Hematopoietic multipotent progenitor cell treated with erythropoietin and hydrocortisone succinate and interleukin-3 and kit ligand, for 15 days (in vitro differentiated cells): ENCODE results near the gene YBEY.

Experiments
- DNase-seq: peaks from one replicate; pipeline ENCODE4 v3.0.0-alpha.2; 2015; ENCODE audit warnings: low spot score

The YBEY gene

DNA sequence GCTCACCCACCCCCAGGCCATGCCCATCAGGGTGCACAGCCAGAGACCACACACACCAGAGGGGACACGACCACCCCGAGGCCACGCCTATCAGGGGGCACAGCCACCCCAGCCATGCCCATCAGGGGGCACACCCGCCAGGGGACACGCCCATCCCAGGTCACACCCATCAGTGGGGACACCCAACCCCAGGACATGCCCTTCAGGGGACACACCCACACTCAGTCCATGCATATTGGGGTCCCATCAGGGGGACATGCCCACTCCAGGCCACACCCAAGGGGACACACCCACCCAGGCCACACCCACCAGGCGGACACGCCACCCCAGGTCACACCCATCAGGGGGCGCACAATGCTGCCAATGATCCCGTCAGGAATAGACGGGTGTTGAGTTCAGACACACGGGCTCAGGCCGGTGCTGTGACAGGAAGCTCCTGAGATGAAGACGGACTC is 21.4 kb upstream of the YBEY start:
- peak; percentile 19 for DNase-seq

DNA sequence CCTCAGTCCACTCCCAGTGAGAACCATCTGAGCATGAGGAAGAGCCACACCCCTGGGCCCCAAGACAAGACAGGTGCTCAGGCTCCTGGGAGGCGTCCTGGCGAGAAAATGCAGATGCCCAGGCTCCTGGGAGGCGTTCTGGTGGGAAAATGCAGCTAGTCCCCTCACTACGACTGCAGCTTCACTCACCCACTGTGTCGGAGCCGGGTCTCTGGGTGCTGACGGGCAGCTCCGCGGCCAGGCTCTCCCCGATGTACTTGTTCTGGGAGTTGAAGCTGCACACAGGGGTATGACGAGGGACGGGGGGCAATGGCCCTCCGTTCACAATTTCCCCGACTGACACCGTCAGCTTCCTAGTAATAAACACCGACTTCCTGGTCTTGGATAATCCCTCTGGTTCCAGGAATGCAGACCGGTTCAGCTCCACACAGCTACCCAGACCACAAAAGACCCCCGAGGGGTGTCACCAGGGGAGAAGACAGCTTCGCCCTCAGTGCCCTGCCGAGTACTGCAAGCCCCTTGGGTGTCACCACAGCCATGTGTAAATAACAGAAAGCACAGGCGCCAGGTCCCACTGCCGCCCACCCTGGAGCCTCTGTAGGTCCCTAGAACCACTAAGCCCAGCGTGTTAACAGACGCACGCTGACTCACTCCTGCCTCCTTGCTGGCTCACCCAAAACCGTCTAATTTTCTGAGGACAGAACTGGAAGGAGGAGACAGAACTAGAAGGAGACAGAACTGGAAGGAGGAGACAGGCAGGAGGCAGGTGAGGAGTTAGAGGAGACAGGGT is 20.2 kb upstream of the YBEY start:
- DNase-seq: no peak

DNA sequence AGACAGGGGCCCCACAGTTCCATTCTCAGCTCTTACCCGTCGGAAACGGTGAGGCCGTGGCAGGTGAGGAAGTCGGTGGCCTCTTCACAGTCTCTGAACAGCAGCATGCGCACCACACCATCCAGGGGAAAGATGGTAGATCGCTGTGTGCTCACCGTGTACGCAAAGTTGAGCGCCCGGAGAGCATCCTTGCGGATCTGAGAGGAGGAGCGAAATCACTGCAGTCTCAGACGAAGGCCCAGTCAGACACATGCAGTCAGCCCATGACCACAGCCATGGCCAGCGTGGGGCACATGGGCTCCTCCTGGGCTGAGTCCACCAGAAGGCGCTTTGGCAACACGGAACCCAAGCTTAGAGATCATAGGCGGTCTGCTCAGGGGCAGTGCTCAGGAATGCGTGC is 19.2 kb upstream of the YBEY start:
- DNase-seq: no peak

DNA sequence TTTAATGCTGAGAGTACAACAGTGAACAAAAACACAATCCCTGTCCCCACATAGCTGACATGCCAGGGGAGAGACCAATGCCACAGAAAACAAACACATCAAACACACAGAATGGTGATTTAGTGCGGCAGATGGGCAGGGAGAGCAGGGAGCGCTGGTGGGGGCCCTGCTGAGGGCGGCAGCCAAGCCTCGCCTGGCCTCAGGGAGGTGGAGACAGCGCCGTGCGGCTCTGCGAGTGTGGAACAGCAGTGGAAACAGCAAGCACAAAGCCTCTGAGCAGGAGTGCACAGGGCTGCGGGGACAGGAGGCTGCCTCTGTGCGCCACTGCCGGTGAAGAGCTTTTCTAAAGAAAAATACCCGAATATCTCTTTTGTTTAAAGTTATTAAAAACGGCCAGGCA is 17.8 kb upstream of the YBEY start:
- DNase-seq: no peak

DNA sequence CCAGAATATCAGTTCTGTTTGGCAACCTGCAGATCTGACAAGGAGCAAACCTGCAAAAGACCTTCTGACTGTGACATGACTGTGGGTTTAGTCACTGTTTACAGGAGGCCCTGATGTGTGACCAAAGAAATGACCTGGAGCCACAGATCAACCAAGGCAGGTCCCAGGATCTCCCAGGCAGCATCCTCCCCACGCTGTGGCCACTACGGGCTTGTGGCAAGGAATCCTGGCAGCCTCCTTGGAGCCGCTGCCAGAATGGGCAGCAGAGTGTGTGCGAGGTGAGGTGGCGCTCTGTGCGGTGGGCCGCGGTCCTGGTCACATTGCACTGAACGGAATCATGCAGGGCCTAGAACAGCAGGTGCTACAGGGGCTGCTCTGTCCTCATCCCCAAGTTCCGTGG is 16.7 kb upstream of the YBEY start:
- no peak for DNase-seq

DNA sequence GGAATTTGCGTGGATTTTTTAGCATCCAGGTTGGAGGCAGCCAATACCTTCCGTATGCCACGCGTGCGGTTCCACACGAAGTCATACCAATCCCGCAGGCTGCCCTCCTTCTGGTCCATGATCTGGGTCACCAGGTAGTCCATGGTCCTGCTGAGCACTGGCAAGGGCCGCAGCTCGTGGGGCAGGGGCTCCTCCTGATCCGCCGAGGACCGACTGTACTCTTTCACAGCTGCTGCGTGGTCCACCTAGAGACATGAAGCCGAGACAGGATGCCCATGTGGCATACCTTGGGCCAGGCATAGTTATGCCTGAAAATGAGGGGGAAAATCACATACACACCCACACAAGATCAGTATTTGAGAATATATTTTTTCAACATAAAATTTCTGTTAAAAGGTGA is 12.8 kb upstream of the YBEY start:
- DNase-seq: no peak

DNA sequence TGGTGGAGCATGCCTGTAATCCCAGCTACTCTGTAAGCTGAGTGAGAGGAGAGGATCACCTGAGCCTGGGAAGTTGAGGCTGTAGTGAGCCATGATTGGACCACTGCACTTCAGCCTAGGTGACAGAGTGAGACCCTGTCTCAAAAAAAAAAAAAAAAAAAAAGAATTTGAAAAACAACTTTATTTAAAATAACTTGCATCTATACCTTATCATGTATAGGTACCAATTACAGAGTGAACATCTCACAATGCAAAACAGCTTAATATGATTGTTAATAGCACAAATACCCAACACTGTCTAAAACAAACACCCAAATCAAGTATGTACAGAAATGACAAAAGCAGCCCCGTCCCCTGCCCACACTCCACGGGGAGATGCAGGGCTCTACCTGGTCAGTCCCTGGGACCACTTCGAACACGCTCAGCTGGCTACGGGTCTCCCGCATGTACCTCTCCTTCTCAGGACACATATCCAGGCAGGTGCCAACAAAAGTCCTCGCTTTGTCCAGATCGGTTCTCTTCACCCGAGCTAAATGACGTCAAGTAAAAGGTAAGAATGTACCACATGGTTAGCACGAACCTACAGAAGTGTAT is 11.2 kb upstream of the YBEY start:
- no peak for DNase-seq

DNA sequence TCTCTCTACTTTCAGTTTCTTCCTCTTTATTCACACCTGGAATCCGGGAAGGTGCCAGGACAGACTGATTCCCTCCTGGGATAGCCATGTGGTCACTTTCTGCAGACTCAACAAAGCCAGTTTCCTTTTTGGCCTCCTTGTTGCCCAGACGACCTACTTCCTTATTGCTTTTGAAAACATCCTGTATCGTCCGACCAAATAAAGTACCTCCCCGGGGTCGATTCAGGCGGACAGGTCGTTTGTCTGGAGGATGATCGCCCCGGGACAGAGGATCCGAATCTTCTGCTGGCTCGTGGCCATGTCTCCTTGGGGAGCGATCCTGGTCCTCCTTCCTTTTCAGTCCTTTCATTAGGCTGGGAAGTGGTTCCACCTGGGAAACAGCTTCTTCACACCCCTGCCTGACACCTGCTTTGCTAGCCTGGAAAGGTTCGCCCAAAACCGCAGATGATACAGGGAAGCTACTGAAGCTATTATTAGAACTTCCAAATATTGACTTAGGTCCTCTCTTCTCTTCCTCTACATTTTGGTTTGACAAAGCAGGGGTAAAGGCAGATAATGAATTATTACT is 2.0 kb upstream of the YBEY start:
- no peak for DNase-seq

DNA sequence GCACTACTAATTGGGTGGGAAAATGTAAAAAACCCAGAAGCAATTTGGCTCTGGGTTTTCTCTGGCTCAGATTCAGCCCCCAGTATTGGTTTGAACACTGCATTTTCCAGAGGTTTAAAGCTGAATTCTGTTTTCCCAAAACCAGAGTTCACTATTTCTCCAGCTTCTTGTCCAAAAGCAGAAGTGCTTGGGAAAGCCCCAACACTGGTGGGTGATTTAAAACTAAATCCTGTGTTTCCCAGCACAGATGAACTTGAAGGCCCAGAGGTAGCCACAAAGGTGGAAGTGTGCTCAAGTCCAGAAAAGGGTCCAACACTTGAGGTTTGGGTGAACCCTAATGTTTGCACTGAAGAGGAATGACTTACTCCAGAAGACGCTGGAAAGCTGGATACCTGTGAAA is 1.4 kb upstream of the YBEY start:
- no peak for DNase-seq

DNA sequence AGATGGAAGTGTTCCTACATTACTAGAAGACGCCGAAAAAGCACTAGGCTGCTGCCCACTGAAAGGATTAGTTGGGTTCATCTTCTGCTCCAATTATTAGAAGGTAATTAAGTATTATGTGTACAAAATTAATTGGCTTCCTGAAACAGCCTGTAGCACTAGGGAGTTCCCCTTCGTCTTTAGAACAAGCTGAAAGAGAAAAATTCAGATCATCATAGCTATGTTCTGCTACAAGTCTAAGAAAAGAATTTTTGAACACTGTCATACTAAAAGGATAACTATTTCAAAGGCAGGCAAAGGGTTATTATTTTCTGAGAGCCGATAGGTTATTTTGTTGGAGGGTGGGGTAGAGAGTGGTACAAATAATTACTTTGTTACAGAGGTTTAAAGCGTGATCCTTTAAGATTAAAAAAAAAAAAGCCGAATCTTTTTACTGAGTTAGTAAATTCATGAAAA is 908 bp upstream of the YBEY start, which contains the start of gene MCM3AP:
Gene MCM3AP, minus strand, starts transcription at position 406 of the 456 bp plus-strand sequence. Its CDS starts 325 bp downstream, at position 81.
- DNase-seq: no peak

DNA sequence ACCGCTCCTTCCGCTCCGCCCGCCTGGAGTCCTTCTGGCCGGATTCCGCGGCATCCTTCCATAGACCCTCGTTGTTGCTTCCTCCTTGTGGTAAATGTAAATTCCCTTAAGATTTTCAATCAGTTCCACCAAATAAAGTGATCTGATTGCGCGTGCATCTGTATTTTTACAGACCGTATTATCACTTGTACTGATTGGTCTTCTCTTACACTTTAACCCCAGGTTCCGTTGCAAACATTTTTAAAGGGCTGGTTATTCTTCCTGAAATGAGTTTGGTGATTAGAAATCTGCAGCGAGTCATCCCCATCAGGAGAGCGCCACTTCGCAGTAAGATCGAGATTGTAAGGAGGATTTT is 483 bp downstream of the YBEY start:
- peak; percentile 28 for DNase-seq

DNA sequence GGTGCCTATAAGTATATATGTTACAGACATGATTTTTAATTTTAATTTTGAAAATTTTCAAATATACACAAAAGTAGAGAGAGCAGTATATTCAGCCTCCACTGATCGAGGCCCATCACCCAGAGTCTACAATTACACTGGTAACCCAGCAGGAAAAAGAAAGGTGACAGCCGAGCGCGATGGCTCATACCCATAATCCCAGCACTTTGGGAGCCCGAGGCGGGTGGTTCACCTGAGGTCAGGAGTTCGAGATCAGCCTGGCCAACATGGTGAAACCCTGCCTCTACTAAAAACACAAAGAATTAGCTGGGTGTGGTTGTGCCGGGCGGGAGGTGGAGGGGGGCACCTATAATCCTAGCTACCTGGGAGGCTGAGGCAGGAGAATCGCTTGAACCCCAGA is 1.4 kb downstream of the YBEY start:
- no peak for DNase-seq

DNA sequence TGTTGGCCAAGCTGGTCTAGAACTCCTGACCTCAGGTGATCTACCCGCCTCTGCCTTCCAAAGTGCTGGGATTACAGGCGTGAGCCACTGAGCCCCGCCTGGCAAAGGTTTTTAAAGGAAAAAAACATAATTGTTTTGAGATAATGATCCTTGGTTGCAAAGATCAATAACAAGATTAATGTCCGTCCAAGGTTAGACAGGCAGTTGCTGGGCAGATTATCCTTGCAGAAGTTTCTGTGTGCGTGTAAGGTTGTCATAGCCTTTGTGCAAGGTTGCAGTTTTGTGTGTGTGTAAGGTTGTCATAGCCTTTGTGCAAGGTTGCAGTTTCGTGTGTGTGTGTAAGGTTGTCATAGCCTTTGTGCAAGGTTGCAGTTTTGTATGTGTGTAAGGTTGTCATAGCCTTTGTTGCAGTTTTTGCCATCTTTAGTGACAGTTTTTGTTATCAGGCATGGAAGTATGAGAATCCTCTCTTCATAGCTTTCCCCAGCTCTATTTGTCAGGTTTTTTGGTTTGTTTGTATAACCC is 3.6 kb downstream of the YBEY start:
- DNase-seq: no peak

DNA sequence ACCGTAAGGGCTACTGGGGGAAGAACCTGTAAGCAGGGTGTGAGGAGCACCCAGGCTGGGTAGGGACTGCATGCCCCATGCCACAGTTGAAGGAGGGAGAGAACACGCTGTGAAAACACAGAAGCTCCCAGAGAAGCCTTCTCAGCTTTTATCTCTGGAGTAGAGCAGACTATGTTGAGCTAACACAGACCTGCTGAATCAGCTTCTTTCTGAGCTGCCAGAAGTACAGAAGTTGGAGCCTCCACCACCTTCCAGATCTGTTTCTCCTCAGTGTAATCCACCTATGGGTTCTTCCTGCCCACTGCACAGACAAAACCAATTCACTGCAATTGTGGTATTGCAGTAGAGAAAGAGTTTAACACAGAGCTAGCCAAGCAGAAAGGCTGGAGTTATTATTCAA is 5.4 kb downstream of the YBEY start:
- DNase-seq: no peak

DNA sequence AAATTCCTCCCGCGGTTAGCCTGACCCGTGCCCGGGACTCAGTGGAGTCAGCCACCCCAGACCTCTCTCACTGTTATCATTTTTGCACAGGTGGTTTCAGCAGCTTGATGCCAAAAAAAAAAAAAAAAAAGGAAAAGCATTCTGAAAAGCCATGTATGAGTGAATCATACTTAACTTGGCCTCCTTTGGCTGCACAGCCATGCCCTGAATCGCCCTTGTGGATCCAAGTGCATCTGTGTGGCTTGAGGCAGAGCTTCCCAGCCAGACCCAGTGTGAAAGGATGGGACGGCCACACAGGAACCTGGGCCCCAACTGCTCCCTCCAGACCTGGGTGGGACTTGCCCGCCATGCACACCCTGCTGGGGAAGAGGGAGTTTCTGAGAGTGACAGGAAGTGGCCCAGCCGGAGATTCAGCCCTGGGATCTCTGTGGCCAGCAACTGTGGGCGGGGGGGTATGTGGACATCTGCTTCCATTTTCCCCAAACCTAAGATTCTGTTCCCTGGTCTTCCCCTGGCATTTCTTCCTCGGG is 8.6 kb downstream of the YBEY start:
- peak; percentile 67 for DNase-seq

DNA sequence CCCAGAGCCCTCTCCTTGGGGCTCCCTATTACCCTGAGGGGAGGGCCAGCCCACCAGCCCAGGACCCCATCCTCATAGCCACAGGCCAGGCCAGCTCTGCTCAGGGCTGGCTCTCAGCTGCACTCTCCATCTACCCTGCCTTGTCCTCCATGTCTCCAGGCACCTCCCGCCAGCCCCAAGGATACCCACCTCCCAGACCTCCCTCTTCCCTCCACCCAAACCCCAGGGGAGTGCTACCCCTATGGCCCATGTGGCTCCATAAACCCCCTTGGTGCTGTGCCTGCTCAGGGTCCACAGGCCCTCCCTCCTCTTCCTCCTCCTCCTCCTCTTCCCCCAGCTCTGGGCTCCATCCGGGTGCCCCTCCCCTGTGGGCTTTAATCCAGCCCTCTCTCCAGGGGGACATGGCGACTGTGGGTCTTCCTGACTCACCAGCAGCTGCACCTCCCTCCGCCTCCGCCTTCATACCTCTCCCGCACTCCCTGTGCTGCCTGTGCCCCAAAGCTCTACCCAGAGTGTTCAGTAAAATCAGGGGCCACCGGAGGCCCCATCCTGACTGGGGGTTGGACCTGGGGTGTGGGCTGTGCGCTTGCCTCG is 9.1 kb downstream of the YBEY start:
- no peak for DNase-seq

DNA sequence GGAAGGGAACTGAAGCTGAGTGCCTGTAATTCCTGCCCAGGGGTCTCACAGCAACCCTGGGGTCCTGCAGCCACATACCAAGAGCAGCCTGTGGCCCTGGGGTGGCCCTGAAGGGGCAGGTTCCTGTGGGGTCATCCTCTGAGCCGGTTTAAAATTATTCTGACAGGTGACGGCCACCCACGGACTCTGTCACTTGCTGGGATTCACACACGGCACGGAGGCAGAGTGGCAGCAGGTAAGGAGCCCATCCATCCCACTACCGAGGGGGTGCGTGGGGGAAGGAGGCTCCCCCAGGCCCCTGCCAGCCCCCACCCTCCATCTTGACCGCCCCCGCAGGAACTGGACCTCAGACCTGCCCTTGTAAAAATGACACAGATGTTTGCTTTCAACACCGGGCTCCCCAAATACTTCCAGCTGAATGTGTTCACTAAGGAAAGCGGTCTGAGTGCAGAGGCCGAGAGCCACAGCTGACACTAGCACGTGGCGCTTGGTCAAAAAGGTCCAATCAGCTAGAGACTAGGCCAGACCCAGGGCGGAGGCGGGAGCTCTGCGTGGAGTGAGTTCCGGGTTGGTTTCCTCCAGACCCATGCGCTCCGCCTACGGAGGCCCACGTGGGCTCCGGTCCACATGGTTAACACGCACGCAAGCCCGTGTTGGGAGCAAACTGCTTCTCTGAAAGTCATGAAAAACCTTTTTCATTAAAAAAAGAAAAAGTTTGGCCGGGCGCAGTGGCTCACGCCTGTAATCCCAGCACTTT is 10.0 kb downstream of the YBEY start:
- peak; percentile 73 for DNase-seq

DNA sequence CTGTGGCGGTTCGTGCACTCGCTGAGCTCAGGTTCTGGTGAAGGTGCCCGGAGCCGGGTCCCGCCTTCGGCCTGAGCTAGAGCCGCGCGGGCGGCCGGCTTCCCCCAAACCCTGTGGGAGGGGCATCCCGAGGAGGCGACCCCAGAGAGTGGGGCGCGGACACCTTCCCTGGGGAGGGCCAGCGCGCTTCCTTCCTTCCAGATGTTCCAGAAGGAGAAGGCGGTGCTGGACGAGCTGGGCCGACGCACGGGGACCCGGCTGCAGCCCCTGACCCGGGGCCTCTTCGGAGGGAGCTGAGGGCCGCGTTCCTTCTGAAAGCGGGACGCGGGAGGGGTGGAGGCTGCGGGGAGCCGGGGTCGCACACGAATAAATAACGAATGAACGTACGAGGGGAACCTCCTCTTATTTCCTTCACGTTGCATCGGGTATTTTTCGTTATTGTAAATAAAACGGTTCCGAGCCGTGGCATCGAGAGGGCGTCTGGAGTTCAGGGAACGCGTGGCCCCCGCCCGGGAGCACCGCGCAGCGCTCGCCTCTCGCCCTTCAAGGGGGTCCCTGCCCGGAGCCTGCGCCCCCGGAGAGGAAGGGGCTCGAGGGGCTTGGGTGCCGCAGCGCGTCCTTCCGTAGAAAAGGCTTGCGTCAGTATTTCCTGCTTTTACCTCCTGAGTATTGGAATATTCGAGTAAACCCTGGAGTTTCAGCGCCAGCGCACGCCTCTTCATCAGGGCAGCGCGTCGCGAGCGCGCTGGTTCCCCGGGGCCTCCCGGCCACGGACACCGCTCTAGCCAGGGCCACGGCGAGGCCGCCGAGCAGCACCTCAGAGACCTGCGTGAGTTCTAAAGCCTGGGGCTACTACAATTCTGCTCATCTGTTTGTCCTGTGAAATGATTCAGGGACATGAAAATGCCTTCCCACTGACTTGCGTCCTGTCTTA is 11.5 kb downstream of the YBEY start:
- no peak for DNase-seq

DNA sequence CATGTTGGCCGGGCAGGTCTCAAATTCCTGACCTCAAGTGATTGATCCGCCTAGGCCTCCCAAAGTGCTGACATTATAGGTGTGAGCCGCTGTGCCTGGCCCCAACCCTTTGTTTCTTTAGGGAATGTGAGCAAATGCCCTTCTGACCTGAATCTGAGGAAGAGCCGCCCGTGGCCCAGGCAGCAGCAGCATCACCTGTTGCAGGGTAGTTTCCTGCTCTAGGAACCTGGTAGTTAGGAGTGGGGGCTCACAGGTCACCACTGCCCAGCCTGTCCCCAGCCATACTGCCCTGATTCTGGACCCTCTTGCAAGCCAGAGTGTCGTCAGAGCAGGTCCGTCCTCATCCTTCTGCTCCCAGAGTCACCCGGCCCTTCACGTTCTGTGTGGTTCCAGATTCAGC is 13.0 kb downstream of the YBEY start:
- no peak for DNase-seq

DNA sequence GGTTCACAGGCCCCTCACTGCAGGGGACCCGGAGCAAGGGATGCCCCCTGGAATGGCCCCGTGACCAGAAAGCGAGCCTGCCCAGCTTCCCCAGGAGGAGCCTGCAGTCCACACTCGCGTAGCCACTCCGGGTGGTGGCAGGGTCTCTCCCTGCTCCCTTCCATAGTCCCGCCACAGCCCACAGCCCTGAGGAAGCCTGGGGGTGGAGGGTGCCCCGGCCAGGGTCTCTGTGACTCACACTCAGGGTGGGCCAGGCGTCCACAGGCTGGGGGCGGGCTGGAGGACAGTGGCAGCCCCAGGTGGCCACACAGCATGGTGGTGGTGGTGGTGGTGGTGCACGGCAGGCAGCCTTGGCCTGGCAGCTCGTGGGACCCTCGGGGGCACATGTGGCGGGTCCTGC is 15.6 kb downstream of the YBEY start:
- no peak for DNase-seq

DNA sequence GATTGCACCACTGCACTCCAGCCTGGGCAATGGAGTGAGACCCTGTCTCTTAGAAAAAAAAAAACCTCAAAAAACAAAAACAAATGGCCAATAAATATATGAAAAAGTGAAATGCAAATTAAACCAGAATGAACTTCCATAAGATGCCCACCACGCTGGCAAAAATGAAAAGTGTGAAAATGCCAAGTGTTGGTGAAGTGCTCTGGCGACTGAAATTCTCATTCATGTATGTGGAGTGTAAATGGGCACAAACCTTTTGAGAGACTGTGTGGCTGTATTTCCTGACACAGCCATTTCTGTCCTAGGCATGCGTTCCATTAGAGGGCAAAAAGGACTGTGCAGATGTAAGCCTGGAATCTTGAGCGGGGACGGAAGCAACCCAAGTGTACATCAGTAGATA is 18.3 kb downstream of the YBEY start:
- no peak for DNase-seq
